ENCODE results near the gene ODF4.

GRCh38 chr17:8365143-8365542 is 25.5 kb downstream of the ODF4 start:
- TF ChIP-seq ESRRA (CRISPR knock-in tag; IDR thresholded peaks at IDR 0.05; ENCODE audit: borderline replicate concordance), result no peak
- TF ChIP-seq RELA (CRISPR knock-in tag; IDR thresholded peaks at IDR 0.05; ENCODE audit: borderline replicate concordance), result no peak
- no peak for TF ChIP-seq CREM (CRISPR knock-in tag; IDR thresholded peaks at IDR 0.05)
- TF ChIP-seq, protein P1, sequence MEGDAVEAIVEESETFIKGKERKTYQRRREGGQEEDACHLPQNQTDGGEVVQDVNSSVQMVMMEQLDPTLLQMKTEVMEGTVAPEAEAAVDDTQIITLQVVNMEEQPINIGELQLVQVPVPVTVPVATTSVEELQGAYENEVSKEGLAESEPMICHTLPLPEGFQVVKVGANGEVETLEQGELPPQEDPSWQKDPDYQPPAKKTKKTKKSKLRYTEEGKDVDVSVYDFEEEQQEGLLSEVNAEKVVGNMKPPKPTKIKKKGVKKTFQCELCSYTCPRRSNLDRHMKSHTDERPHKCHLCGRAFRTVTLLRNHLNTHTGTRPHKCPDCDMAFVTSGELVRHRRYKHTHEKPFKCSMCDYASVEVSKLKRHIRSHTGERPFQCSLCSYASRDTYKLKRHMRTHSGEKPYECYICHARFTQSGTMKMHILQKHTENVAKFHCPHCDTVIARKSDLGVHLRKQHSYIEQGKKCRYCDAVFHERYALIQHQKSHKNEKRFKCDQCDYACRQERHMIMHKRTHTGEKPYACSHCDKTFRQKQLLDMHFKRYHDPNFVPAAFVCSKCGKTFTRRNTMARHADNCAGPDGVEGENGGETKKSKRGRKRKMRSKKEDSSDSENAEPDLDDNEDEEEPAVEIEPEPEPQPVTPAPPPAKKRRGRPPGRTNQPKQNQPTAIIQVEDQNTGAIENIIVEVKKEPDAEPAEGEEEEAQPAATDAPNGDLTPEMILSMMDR (IDR thresholded peaks at IDR 0.05), result no peak
- TF ChIP-seq, protein P2, sequence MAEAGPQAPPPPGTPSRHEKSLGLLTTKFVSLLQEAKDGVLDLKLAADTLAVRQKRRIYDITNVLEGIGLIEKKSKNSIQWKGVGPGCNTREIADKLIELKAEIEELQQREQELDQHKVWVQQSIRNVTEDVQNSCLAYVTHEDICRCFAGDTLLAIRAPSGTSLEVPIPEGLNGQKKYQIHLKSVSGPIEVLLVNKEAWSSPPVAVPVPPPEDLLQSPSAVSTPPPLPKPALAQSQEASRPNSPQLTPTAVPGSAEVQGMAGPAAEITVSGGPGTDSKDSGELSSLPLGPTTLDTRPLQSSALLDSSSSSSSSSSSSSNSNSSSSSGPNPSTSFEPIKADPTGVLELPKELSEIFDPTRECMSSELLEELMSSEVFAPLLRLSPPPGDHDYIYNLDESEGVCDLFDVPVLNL (CRISPR knock-in tag; IDR thresholded peaks at IDR 0.05; ENCODE audit: borderline replicate concordance, low read depth), result no peak

Data from WTC11 (cell line).